Activated naive CD4-positive, alpha-beta T cell treated with anti-CD3 and anti-CD28 coated beads for 36 hours (primary cell): ENCODE results near the gene OR51A2. TPM values are rescaled to one million over a fixed set of nuclear protein-coding genes. Genes with fewer than 3 reads are reported as not detected.

ENCODE experiments used
- CTCF ChIA-PET: fragments of 350-600 bp; sonication (Branson Sonifier 250); formaldehyde crosslinking; loops from one replicate; lab custom pipeline; 2021; ENCODE audit warnings: antibody characterized with exemption; lab: Charles Lee
- DNase-seq: peaks from one replicate; pipeline ENCODE4 v3.0.0-alpha.2; 2020
- H3K27ac Mint-ChIP-seq: one replicate; pipeline ENCODE4 v1.8.0; 2021; ENCODE audit warnings: mild to moderate bottlenecking, mixed read lengths
- H3K27me3 Mint-ChIP-seq: one replicate; pipeline ENCODE4 v1.8.0; 2021; ENCODE audit warnings: low read depth, mixed read lengths
- H3K36me3 Mint-ChIP-seq: one replicate; pipeline ENCODE4 v1.8.0; 2021; ENCODE audit warnings: low read depth, mixed read lengths
- H3K4me1 Mint-ChIP-seq: one replicate; pipeline ENCODE4 v1.8.0; 2021; ENCODE audit warnings: low read depth, mixed read lengths
- H3K4me3 Mint-ChIP-seq: one replicate; pipeline ENCODE4 v1.8.0; 2021; ENCODE audit warnings: mild to moderate bottlenecking, moderate library complexity, mixed read lengths
- H3K9me3 Mint-ChIP-seq: one replicate; pipeline ENCODE4 v1.8.0; 2021; ENCODE audit warnings: mixed read lengths
- intact Hi-C: fragments of 100-400 bp; cut with micrococcal nuclease; formaldehyde crosslinking; loops from one replicate; pipeline ENCODE4 v1.15.1; 2023
- total RNA-seq, 2 experiments: library from RNA; stranded (reverse); gene quantifications; one replicate each; pipeline ENCODE4 v1.2.3, GENCODE V29; 2021

OR51A2 gene
- total RNA-seq, 2 experiments from 2014 or later = not detected

DNA sequence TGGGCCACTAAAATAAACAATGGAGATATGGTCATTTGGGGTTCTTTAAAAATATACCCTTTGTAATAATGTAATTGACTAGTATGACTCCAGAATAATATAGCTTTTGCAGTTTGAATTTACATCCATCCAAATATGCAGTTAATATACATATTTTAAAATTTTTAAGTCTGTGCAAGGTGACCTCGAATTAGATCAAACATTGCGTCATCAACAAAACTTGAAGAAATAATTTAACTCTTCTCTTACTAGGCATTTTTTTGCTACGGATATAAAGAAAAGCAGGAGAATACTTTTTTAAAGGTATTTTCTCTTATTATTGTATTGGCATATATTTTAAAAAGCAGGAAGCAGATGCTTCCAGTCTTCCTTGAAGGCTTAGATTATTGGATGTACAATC is 18.8 kb downstream of the OR51A2 start:
- DNase-seq = no peak
- Mint-ChIP-seq H3K27ac (no peak overlapping the region), H3K27me3 (peaks cover 5% of the 10 kb centered on the region), H3K9me3 (no peaks in the 10 kb centered on the region), H3K4me3 (no peak overlapping the region), H3K36me3 (no peaks in the 10 kb centered on the region), H3K4me1 (no peaks in the 10 kb centered on the region)
- CTCF ChIA-PET = no interaction called here
- intact Hi-C loops = no loop called here

- intact Hi-C loops = no loop called here
- DNase-seq = no peak
- no peak overlapping the region for H3K27ac Mint-ChIP-seq
- CTCF ChIA-PET = no interaction called here
- no peak overlapping the region for H3K4me3 Mint-ChIP-seq
- H3K36me3 Mint-ChIP-seq = no peaks in the 10 kb centered on the region
- H3K4me1 Mint-ChIP-seq = no peaks in the 10 kb centered on the region
- H3K9me3 Mint-ChIP-seq = no peaks in the 10 kb centered on the region
- H3K27me3 Mint-ChIP-seq = peaks cover 5% of the 10 kb centered on the region
Observed at GRCh38 chr11:4932751-4933150, 22.8 kb downstream of the OR51A2 start.

- intact Hi-C loops = no loop called here
- CTCF ChIA-PET = no interaction called here
Observed at GRCh38 chr11:4926608-4927007, 28.9 kb downstream of the OR51A2 start.

GRCh38 chr11:4924239-4924638 is 31.3 kb downstream of the OR51A2 start, which contains the start of gene OR51G1:
Gene OR51G1, minus strand, starts transcription at chr11:4924339. Its CDS starts 0 bp downstream, at chr11:4924339.
- Mint-ChIP-seq H3K9me3 (no peaks in the 10 kb centered on the region), H3K4me3 (no peak within 1 kb of the TSS), H3K36me3 (no peaks in the 10 kb centered on the region), H3K27ac (no peak within 1 kb of the TSS), H3K27me3 (peaks cover 3% of the 10 kb centered on the region), H3K4me1 (no peaks in the 10 kb centered on the region)
- no peak for DNase-seq
- CTCF ChIA-PET = interaction anchor here (0.6 kb wide), 1 partner anchor 117 kb away, joined by 4 read pairs; no protein-coding TSS in a partner anchor
- intact Hi-C loops = no loop called here

More at GRCh38 chr11:4926608-4927007, 28.9 kb downstream of the OR51A2 start:
- DNase-seq = no peak
- Mint-ChIP-seq H3K27ac (no peak overlapping the region), H3K4me1 (no peaks in the 10 kb centered on the region), H3K27me3 (peaks cover 3% of the 10 kb centered on the region), H3K9me3 (no peaks in the 10 kb centered on the region), H3K4me3 (no peak overlapping the region), H3K36me3 (no peaks in the 10 kb centered on the region)

DNA sequence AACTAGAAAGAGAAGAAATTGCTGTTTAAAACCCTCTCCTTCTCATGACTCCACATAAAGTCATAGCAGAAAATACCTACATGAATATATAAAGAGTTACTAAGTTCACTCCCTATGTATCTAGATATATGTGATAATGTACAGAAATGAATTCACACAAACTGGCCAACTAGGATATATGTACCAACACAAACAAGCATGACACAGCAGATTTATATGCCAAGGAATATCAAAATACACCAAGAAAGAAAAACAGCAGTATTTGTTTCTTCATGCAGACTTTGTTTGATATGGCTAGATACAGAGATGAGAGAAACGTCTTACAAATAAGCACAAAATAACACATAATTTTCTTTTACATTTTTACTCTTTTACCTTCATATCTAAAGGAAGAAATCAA is 33.2 kb downstream of the OR51A2 start:
- no peak for DNase-seq
- CTCF ChIA-PET = no interaction called here
- no peak overlapping the region for H3K4me3 Mint-ChIP-seq
- intact Hi-C loops = no loop called here
- H3K4me1 Mint-ChIP-seq = no peaks in the 10 kb centered on the region
- H3K27me3 Mint-ChIP-seq = peaks cover 3% of the 10 kb centered on the region
- H3K9me3 Mint-ChIP-seq = no peaks in the 10 kb centered on the region
- H3K36me3 Mint-ChIP-seq = no peaks in the 10 kb centered on the region
- H3K27ac Mint-ChIP-seq = no peak overlapping the region

DNA sequence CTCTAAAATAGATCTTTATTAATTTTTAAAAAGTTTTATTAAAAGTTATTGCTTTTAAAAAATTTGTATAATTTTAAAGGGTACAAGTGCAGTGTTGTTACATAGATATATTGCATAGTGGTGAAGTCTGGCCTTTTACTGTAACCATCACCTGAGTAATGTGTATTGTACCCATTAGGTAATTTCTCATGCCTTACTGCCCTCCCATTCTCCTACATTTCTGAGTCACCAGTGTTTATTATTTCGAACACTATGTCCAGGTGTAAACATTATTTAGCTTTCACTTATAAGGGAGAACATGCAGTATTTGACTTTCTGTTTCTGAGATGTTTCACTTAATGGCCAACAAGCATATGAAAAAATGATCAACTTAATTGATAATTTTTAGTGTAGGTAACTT is 33.7 kb downstream of the OR51A2 start:
- H3K36me3 Mint-ChIP-seq = no peaks in the 10 kb centered on the region
- CTCF ChIA-PET = no interaction called here

DNA sequence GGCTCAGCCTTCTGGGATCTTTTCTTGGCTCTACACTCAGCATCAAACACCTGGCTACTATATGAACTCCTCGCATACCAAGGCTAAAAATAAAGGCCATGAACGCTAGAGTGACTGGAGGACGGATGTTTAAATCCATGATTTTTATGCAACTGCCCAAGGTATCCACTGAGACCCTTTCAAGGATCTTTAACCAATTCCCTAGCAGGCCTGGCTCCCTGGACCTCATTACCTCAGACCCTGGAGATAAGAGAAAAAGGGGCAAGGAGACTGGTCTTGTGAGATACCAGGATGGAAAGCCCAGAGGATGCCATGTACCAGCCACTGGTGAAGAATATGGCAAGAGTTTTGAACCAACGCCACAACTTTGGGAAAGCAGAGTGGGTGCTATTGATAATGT is 36.3 kb downstream of the OR51A2 start, which contains the start of gene OR51G2:
Gene OR51G2 (minus strand): TSS at position 101 of the 400 bp plus-strand sequence. CDS start 3,687 bp downstream, outside the sequence.
- H3K4me1 Mint-ChIP-seq = no peaks in the 10 kb centered on the region
- H3K36me3 Mint-ChIP-seq = no peaks in the 10 kb centered on the region
- H3K27me3 Mint-ChIP-seq = peaks cover 7% of the 10 kb centered on the region
- CTCF ChIA-PET = no interaction called here
- no peak for DNase-seq
- no peak within 1 kb of the TSS for H3K4me3 Mint-ChIP-seq
- no peaks in the 10 kb centered on the region for H3K9me3 Mint-ChIP-seq
- no peak within 1 kb of the TSS for H3K27ac Mint-ChIP-seq
- intact Hi-C loops = no loop called here

More for the DNA sequence above, 33.7 kb downstream of the OR51A2 start:
- no peak for DNase-seq
- H3K27me3 Mint-ChIP-seq = peaks cover 3% of the 10 kb centered on the region
- intact Hi-C loops = no loop called here
- no peaks in the 10 kb centered on the region for H3K4me1 Mint-ChIP-seq
- no peak overlapping the region for H3K4me3 Mint-ChIP-seq
- no peaks in the 10 kb centered on the region for H3K9me3 Mint-ChIP-seq
- H3K27ac Mint-ChIP-seq = no peak overlapping the region

DNA sequence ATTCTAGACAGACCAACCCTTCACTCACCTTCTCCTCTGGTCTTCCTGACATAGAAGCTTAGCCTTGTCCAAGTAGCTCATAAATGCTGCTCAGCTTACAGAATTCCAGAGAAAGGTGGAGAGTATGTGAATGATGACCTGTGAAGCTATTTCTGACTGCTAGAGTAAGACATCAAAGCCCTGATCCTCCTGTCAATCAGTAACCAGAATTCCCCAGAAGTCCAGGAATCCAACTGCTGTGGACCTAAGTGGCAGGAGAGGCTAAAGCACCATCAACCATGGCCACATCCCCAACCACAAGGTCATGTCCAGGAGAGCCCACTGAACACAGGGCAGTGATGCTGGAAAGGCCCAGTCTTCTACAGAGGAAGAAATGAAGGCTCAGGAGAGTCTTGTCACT is 38.9 kb downstream of the OR51A2 start:
- no peak overlapping the region for H3K27ac Mint-ChIP-seq
- no peaks in the 10 kb centered on the region for H3K4me1 Mint-ChIP-seq
- no peaks in the 10 kb centered on the region for H3K9me3 Mint-ChIP-seq
- H3K36me3 Mint-ChIP-seq = no peaks in the 10 kb centered on the region
- no peak overlapping the region for H3K4me3 Mint-ChIP-seq
- H3K27me3 Mint-ChIP-seq = peaks cover 3% of the 10 kb centered on the region
- CTCF ChIA-PET = interaction anchor here (0.6 kb wide), 1 partner anchor 104 kb away, joined by 3 read pairs; no protein-coding TSS in a partner anchor
- no peak for DNase-seq
- intact Hi-C loops = no loop called here

Other genes with a start within 250 kb of the OR51A2 start
- gene OR51F1, start 185.8 kb downstream of the OR51A2 start, total RNA-seq = not detected
- not detected for gene OR52R1, start 151.3 kb downstream of the OR51A2 start, total RNA-seq
- gene OR51F2, start 134.4 kb downstream of the OR51A2 start, total RNA-seq = not detected
- not detected for gene OR51S1, start 106.5 kb downstream of the OR51A2 start, total RNA-seq
- not detected for gene OR51T1, start 73.8 kb downstream of the OR51A2 start, total RNA-seq
- not detected for gene OR51A7, start 51.9 kb downstream of the OR51A2 start, total RNA-seq
- gene OR51G2, start 36.4 kb downstream of the OR51A2 start, total RNA-seq = not detected
- not detected for gene OR51G1, start 31.4 kb downstream of the OR51A2 start, total RNA-seq
- gene OR51A4, start 8.1 kb downstream of the OR51A2 start, total RNA-seq = not detected
- gene OR51L1, start 39.1 kb upstream of the OR51A2 start, total RNA-seq = not detected
- gene OR52J3, start 90.8 kb upstream of the OR51A2 start, total RNA-seq = not detected
- not detected for gene OR52E2, start 103.9 kb upstream of the OR51A2 start, total RNA-seq
- not detected for gene OR52E1, start 113.9 kb upstream of the OR51A2 start, total RNA-seq
- not detected for gene OR52A5, start 182.6 kb upstream of the OR51A2 start, total RNA-seq
- not detected for gene OR52A1, start 199.0 kb upstream of the OR51A2 start, total RNA-seq
- not detected for gene OR51V1, start 245.0 kb upstream of the OR51A2 start, total RNA-seq